Neural progenitor cell (in vitro differentiated cells): ENCODE results near the gene HAUS8.
"Not testable (repeated sequence)": the region's sequence is repeated elsewhere in the genome, so short reads cannot be mapped to it uniquely, and the experiment has no call there.

Experiments
- EZH2 ChIP-seq: fragments of 200-600 bp; sonication (generic); IDR thresholded peaks from 2 replicates; pipeline ENCODE4 v1.6.1; 2017; ENCODE audit warnings: antibody characterized with exemption, mild to moderate bottlenecking, moderate library complexity
- TF ChIP-seq, protein P1 (sequence below): fragments of 200-600 bp; sonication (generic); IDR thresholded peaks from 2 replicates; pipeline ENCODE4 v1.5.1; 2017; ENCODE audit warnings: antibody characterized with exemption, mild to moderate bottlenecking

DNA sequence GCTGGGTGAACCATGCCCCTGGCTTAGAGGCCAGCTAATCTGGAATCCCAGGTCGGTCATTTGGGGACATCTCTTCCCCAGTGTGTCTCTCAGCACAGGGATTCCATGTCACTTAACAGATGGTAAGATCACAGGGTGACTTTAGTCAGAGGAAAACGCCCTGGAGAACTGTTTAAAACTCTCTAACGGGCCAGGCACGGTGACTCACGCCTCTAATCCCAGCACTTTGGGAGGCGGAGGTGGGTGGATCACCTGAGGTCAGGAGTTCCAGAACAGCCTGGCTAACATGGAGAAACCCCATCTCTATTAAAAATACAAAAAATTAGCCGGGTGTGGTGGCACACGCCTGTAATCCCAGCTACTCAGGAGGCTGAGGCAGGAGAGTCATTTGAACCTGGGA is 50.3 kb downstream of the HAUS8 start:
- TF ChIP-seq, protein P1, sequence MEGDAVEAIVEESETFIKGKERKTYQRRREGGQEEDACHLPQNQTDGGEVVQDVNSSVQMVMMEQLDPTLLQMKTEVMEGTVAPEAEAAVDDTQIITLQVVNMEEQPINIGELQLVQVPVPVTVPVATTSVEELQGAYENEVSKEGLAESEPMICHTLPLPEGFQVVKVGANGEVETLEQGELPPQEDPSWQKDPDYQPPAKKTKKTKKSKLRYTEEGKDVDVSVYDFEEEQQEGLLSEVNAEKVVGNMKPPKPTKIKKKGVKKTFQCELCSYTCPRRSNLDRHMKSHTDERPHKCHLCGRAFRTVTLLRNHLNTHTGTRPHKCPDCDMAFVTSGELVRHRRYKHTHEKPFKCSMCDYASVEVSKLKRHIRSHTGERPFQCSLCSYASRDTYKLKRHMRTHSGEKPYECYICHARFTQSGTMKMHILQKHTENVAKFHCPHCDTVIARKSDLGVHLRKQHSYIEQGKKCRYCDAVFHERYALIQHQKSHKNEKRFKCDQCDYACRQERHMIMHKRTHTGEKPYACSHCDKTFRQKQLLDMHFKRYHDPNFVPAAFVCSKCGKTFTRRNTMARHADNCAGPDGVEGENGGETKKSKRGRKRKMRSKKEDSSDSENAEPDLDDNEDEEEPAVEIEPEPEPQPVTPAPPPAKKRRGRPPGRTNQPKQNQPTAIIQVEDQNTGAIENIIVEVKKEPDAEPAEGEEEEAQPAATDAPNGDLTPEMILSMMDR: not testable (repeated sequence)
- not testable (repeated sequence) for TF ChIP-seq EZH2
